ENCODE measurements around the gene OR56A4. TPM values are rescaled to one million over a fixed set of nuclear protein-coding genes. Genes with fewer than 3 reads are reported as not detected.

Gene OR56A4
- total and polyA plus RNA-seq, 8 donors: not detected

DNA sequence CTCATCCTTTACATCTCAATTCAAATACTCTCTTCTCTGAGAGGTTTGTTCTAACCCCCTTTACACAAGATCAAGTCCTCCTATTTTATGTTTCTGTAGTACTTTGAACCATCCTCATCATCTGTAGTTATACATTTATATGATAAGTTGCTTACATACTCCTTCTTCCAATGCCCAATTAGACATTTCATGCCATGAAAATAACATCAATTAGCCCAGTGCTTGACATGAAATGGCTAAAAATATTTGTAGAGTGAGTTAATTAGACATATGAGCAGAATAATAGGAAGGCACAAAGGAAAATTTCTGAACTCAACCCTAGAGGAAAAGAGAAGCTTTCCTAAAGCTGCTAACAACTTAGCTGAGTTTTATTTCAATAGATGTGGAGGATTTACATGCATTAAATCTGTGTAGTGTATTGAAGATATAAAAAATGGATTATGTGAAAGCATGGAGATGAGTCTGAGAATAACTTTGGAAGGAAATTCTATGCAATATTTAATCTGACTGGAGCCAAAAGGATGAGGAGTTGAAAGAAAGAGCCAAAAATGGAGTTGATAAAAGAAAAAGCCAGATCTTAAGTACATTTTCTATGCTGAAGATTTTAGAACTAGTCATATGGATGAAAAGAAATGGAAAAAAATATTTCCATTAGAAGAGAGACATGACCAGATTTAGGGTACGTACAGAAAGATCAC, 24.1 kb upstream of the OR56A4 start, which contains the start of gene OR56A1:
OR56A1 (minus strand) TSS at position 51 of the 698 bp plus-strand sequence. CDS start 3,066 bp downstream, outside the sequence.
- H3K4me3 ChIP-seq: no peak within 1 kb of the TSS
- no peak for TF ChIP-seq POLR2A (IDR thresholded peaks at IDR 0.05)
- TF ChIP-seq EP300 (IDR thresholded peaks at IDR 0.05): no peak
- TF ChIP-seq POLR2AphosphoS5 (IDR thresholded peaks at IDR 0.05): no peak
- TF ChIP-seq, protein P1, sequence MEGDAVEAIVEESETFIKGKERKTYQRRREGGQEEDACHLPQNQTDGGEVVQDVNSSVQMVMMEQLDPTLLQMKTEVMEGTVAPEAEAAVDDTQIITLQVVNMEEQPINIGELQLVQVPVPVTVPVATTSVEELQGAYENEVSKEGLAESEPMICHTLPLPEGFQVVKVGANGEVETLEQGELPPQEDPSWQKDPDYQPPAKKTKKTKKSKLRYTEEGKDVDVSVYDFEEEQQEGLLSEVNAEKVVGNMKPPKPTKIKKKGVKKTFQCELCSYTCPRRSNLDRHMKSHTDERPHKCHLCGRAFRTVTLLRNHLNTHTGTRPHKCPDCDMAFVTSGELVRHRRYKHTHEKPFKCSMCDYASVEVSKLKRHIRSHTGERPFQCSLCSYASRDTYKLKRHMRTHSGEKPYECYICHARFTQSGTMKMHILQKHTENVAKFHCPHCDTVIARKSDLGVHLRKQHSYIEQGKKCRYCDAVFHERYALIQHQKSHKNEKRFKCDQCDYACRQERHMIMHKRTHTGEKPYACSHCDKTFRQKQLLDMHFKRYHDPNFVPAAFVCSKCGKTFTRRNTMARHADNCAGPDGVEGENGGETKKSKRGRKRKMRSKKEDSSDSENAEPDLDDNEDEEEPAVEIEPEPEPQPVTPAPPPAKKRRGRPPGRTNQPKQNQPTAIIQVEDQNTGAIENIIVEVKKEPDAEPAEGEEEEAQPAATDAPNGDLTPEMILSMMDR (IDR thresholded peaks at IDR 0.05): no peak
- no peaks in the 10 kb centered on the region for H3K9me3 ChIP-seq
- no peaks in the 10 kb centered on the region for H3K4me1 ChIP-seq
- no peak within 1 kb of the TSS for H3K27ac ChIP-seq
- H3K27me3 ChIP-seq: no peaks in the 10 kb centered on the region
- no peak for DNase-seq
- intact Hi-C loops (cut with DNase I; ENCODE audit: low total_unique reads): no loop called here
- 71 to 91% (median 87%) methylated on average over 1 of the region's 1 CpG for WGBS, 5 donors
- H3K36me3 ChIP-seq: no peaks in the 10 kb centered on the region

DNA sequence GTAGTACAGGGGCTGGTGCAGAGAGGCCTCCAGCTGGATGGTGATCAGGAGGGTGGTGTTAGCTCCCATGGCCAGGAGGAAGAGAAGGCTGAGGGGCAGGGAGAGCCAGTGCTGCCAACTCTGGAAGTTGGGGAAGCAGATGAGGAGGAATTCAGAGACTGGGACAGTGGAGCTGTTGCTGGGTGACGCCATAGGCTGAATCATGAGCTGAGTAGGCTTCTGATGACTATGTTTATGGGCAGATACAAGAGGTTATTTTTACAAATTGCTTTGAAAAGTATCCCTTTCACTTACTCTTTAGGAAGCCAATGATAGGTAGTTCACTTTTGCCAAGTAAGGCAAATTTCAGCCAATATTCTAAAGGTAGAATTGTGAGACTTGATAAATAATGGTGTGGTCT, 20.8 kb upstream of the OR56A4 start:
- H3K36me3 ChIP-seq: no peaks in the 10 kb centered on the region
- no peak overlapping the region for H3K4me3 ChIP-seq
- H3K27me3 ChIP-seq: no peaks in the 10 kb centered on the region
- peaks cover 0 to 7% (median 0%) of the 10 kb centered on the region in 4 donors for H3K4me1 ChIP-seq
- no peak for DNase-seq
- no peaks in the 10 kb centered on the region for H3K9me3 ChIP-seq
- no peak overlapping the region for H3K27ac ChIP-seq
- TF ChIP-seq POLR2AphosphoS5 (IDR thresholded peaks at IDR 0.05) (no peak), POLR2A (IDR thresholded peaks at IDR 0.05) (no peak), EP300 (IDR thresholded peaks at IDR 0.05) (no peak)
- TF ChIP-seq, protein P1 (IDR thresholded peaks at IDR 0.05): no peak
- WGBS, 5 donors: 88 to 96% (median 88%) methylated on average over 1 of the region's 1 CpG
- intact Hi-C loops (cut with DNase I; ENCODE audit: low total_unique reads): no loop called here

DNA sequence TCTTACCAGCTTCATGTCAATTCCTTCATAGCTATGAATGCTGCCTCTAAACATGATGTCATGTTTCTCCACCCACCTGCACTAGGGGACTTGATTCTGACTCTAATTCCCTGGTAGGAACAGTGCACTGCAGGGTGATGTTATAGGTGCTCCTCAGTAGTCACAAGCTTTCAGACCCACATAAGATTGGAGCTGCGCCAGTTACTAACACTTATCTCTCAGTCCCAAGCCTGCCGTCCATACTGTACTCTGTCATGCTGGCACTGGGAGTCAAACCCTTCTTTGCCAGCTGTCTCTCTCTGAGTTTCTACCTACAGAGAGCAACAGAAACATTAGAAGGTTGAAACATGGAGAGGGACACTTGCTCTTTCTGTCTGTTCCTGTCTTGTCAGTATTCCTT, 18.3 kb upstream of the OR56A4 start:
- H3K9me3 ChIP-seq: no peaks in the 10 kb centered on the region
- no peak overlapping the region for H3K27ac ChIP-seq
- peaks cover 0 to 7% (median 0%) of the 10 kb centered on the region in 4 donors for H3K4me1 ChIP-seq
- DNase-seq: no peak
- H3K36me3 ChIP-seq: no peaks in the 10 kb centered on the region
- intact Hi-C loops (cut with DNase I; ENCODE audit: low total_unique reads): no loop called here
- WGBS, 5 donors: 43 to 66% (median 58%) methylated on average over 2 of the region's 2 CpGs
- no peak overlapping the region for H3K4me3 ChIP-seq
- TF ChIP-seq, protein P1 (IDR thresholded peaks at IDR 0.05): no peak
- no peak for TF ChIP-seq POLR2AphosphoS5 (IDR thresholded peaks at IDR 0.05)
- no peak for TF ChIP-seq POLR2A (IDR thresholded peaks at IDR 0.05)
- no peak for TF ChIP-seq EP300 (IDR thresholded peaks at IDR 0.05)
- no peaks in the 10 kb centered on the region for H3K27me3 ChIP-seq

DNA sequence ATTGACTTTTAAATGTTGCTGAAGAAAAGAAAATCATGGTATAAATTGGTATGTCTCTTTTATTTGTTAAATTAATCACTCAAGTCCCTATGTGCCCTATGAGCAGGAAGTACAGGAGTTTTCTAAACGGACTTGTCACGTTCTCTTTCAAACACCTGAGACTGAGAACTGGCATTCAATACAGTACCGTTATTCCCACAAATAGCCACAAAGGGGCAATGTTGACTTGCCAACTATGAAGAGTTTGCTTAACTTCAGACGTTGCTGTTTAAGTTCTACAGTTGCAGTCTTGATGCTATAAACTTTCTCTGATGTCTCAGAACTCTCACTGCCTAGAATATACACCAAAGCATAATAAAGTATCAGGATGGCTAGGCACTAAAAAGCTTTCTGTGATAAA, 16.2 kb upstream of the OR56A4 start:
- TF ChIP-seq EP300 (IDR thresholded peaks at IDR 0.05): no peak
- TF ChIP-seq, protein P1 (IDR thresholded peaks at IDR 0.05): peak in 4 of 7 experiments; percentile 14 to 69 (median 29)
- Histone ChIP-seq H3K4me1 (peaks cover 0 to 7% (median 0%) of the 10 kb centered on the region in 4 donors), H3K27ac (no peak overlapping the region), H3K27me3 (no peaks in the 10 kb centered on the region), H3K9me3 (no peaks in the 10 kb centered on the region), H3K4me3 (no peak overlapping the region), H3K36me3 (no peaks in the 10 kb centered on the region)
- WGBS, 5 donors: 0 to 2% (median 1%) methylated on average over 4 of the region's 4 CpGs
- peak in 1 of 2 donors; percentile 79 for DNase-seq
- intact Hi-C loops (cut with DNase I; ENCODE audit: low total_unique reads): loop anchor here (5.0 kb wide), 1 partner anchor 339 kb away; no protein-coding TSS in a partner anchor
